HG03039 (cell line): Measurements from ENCODE around the gene C1orf167.

ENCODE experiments used
- ATAC-seq: cut with Tn5 transposase; IDR thresholded peaks from one replicate; pipeline ENCODE4 v1.9.1; 2021; ENCODE audit warnings: mild to moderate bottlenecking, moderate library complexity; ENCODE audit not compliant: unreplicated experiment

C1orf167 gene

DNA sequence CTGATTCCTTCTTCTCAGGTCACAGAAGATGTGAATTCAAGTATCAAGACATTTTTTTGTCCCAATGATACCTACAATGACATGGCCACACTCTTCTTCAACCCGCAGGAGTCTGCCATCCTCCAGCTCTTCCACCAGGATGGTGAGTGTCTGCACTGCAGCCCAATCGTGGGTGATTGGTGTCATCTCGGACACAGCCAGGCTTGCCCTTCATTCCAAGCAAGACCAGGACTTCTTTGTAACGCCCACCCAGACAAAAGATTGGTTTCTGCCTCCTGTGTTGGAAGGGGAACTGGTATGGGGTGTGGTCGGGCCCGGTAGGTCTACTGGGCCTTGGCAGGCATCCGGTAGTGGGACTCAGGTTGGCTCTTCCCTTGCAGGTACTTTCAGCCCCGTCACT lies 71.5 kb downstream of the C1orf167 start:
- ATAC-seq: no peak

DNA sequence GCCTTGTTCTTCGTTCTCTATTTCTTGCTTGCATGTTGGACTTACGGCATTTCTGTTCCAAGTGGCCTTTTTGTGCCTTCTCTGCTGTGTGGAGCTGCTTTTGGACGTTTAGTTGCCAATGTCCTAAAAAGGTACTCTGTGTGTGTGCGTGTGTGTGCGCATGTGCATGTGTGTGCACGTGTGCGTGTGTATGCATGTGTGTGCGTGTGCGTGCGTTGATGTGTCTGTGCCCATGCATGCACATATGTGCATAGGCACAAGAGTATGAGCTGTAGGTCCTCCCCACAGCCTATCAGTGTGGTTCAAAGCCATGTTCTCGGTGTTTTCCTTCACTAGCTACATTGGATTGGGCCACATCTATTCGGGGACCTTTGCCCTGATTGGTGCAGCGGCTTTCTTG lies 71.9 kb downstream of the C1orf167 start:
- no peak for ATAC-seq

DNA sequence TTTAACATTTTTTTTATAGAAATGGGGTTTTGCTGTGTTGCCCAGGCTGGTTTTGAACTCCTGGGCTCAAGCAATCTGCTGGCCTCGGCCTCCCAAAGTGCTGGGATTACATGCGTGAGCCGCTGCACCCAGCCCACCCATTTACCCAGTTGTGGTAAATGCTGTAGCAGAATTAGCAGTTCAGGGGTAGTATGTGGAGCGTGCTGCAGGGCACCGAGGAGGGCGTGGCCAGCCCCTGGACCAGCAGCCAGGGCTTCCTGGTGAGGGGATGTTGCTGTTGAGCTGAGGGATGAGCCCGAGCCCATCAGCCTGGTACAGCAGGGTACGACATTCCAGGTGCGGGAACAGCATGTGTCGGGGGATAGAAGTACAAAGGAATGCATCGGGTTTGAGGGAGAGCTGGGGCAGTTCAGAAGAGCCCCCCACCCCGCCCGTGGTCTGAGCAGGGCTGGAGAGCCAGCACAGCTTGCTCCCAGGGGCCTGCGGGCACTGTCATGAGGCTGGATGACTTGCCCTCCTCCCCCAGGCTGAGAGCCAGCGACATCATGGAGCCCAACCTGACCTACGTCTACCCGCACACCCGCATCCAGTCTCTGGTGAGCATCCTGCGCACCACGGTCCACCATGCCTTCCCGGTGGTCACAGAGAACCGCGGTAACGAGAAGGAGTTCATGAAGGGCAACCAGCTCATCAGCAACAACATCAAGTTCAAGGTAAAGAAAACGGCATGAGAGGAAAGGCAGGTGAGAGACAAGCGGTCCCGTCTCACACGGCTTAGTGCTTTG lies 73.6 kb downstream of the C1orf167 start:
- ATAC-seq: no peak

DNA sequence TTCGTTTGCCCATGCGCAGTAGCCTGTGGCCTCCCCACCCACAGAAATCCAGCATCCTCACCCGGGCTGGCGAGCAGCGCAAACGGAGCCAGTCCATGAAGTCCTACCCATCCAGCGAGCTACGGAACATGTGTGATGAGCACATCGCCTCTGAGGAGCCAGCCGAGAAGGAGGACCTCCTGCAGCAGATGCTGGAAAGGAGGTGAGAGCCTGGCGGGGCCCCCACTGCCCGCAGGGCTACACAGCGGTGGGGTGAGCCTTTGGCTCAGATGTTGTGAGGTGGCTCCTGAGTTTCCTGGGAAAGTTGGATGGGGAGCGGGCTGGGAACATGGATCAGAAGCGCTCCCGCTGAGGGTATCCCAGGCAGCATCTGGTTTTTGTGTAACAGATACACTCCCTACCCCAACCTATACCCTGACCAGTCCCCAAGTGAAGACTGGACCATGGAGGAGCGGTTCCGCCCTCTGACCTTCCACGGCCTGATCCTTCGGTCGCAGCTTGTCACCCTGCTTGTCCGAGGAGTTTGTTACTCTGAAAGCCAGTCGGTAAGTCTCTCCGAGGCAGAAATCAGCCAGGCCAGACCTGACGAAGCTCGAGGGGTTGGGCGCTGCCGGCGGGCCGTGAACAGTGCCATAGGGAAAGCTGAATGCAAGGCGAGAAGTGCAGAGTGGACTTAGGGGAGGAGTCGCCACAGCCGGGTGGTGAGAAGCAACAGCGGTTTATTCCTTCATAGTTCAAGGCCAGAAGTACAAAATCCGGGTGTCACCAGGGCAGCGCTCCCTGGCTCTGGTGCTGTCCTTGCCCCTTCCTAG lies 75.2 kb downstream of the C1orf167 start:
- ATAC-seq: no peak

DNA sequence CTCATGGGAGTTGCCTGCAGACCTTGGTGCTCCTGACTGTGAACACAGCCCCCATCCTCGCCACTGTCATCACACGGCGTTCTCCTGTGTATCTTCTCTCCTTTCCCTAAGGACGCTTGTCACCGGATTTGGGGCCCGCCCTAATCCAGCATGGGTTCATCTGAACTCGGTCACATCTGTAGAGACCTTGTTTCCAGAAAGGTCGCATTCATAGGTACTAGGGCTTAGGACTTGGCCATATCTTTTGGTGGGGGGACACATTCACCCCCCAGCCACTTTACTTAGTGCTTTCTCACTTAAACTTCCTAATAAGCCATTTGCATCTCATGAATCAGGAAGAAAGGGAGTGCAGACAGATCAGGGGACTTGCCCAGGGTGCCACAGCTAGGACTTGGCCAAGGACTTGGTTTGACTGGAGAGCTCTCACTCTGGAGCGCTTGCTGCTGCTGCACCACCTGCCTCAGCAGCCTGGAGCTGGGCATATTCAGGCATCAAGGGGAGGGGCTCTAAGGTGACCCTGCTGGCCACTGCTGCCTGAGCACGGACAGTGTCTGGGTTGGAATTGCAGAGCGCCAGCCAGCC lies 75.9 kb downstream of the C1orf167 start:
- ATAC-seq: no peak

DNA sequence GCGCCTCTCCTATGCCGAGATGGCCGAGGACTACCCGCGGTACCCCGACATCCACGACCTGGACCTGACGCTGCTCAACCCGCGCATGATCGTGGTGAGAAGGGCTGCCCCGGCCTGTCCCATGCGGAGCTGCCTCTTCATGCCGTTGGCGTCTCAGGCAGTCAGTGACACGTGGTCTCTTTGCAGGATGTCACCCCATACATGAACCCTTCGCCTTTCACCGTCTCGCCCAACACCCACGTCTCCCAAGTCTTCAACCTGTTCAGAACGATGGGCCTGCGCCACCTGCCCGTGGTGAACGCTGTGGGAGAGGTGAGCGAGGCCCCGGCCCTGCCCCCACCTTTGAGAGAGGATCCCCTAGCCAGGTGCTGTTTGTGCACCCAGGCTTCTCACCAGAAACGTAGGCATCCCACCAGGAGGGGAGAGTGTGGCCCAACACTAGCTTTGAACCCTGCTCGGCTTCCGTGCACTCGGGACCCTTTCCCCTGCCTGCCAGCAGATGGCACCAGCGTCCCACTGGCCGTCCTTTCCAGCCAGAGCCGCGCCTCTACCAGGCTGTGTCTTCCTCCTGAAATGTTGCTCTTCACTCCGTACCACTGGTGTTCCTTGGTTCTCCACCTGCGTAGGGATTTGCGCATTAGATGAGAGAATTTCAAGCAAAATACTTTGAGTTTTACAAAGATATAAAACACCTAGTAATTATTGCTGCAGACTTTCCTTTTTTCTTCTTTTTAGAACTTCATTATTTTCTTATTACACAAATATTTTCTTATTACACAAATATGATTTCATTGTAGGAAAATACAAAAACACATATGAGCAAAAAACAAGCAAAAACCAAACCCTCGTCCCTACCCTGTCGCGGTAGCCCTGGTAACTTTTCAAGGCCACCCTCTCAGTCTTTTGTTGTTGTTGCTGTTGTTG lies 76.6 kb downstream of the C1orf167 start:
- ATAC-seq: no peak
